NCI-H2196 treated with DMSO at 0.1 percent for 48 hours (cell line): Measurements from ENCODE around the gene R3HDML.
"Not testable (repeated sequence)": the region's sequence is repeated elsewhere in the genome, so short reads cannot be mapped to it uniquely, and the experiment has no call there.

Source experiments
- DNase-seq: peaks from one replicate; lab custom pipeline; 2025; ENCODE audit not compliant: unreplicated experiment; lab: John Stamatoyannopoulos, UW

Gene R3HDML, protein sequence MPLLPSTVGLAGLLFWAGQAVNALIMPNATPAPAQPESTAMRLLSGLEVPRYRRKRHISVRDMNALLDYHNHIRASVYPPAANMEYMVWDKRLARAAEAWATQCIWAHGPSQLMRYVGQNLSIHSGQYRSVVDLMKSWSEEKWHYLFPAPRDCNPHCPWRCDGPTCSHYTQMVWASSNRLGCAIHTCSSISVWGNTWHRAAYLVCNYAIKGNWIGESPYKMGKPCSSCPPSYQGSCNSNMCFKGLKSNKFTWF

DNA sequence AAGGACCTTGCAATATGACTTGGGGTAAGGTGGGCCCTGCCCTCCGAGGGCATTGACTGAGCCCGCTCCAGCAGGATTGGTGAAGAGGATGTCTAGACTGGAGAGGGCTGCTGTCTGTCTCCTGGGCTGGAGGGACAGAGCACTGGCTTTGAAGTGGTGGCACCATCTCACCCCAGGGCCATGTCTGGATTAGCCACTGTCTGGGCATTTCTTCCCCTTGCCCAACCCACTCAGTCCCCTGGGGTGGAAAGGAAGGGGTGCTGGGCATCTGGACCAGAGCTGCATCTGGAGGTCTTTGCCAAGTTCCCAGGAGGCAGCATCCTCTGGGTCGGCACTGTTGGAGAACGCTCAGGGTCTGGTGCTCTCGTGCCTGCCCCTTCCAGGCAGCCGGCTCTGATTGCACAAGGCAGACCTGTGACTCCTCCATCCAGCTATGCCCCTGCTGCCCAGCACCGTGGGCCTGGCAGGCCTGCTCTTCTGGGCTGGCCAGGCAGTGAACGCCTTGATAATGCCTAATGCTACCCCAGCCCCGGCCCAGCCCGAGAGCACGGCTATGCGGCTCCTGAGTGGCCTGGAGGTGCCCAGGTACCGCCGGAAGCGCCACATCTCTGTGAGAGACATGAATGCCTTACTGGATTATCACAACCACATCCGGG, at the start of gene R3HDML:
Gene R3HDML (plus strand): TSS at position 319 of the 656 bp plus-strand sequence. CDS start 115 bp downstream, at position 434.
- DNase-seq: no peak

DNA sequence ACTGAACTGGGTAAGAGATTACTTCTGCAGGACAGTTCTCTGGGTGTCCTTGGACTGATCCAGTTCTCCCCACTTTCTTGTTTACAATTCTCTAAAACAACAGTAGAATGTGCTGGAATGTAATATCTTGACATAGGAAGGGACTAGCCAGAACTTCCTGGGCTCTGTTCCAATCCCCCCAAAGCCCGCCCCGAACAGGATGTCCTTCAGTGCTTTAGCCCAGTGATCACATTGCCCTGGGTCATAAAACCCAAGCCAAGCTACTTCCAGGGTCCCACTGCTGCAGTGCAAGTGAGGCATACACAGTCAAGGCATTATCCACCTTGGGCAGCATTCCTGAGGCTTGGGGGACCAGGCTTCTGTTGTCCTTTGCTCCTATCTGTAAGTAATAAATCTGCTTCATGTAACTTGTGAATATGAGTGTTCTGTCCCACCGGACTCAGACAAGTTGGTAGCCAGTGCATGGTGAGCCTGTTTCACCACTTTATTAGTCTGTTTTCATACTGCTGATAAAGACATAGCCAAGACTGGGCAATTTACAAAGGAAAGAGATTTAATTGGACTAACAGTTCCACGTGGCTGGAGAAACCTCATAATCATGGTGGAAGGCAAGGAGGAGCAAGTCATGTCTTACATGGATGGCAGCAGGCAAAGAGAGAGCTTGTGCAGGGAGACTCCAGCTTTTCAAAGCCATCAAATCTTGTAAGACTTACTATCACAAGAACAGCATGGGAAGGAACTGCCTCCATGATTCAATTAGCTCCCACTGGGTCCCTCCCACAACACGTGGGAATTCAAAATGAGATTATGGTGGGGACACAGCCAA, 49.4 kb upstream of the R3HDML start:
- DNase-seq: no peak

DNA sequence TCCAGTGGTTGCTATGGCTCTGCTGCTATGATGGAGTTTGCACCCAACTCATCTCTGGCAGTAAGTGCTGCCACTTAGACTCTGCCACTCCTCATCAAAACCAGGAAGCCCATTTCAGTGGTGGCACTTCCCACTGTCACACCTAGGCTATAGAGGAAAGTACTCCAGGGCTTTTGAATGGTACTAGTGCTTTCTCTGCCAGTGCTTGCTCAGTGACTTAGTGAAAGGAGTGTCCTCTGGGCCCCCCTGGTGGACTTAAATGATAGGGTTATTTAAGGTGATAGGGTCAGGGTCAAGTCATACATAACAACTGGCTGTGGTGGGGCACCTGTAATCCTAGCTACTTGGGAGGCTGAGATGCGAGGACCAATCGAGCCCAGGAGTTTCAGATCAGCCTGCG, 48.6 kb upstream of the R3HDML start:
- no peak for DNase-seq

DNA sequence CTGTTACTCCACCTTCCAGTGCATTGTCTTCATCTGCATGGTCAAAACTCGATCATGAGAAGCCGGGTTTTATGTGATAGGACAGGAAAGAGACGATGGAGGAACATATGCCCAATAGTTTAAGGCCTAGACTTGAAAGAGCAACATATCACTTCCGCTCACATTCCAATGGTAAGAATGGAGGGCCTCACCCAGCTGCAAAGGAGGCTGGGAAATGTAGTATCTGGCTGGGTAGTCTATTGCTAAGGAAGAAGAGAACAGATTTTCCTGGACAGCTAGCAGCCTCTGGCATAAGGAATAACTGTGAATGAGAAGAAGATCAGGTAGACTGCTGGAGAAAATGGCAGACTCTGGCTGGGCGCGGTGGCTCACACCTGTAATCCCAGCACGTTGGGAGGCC, 45.1 kb upstream of the R3HDML start:
- no peak for DNase-seq

DNA sequence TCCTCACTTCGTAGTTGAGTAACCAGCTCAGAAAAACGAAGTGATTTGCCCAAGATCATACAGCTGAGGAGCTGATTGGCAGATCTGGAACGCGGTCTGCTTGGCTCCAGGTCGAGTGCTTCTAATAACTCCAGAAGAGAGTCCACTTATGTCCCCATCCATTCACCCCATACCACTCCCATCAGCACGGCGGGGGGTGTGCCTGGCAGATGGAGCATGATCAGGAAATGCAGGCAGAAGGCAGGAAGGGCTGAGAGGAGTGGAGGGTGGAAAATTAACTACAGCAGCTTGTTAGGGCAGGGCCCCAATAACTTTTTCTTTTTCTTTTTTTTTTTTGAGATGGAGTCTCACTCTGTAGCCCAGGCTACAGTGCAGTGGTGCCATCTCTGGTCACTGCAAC, 40.8 kb upstream of the R3HDML start:
- no peak for DNase-seq

DNA sequence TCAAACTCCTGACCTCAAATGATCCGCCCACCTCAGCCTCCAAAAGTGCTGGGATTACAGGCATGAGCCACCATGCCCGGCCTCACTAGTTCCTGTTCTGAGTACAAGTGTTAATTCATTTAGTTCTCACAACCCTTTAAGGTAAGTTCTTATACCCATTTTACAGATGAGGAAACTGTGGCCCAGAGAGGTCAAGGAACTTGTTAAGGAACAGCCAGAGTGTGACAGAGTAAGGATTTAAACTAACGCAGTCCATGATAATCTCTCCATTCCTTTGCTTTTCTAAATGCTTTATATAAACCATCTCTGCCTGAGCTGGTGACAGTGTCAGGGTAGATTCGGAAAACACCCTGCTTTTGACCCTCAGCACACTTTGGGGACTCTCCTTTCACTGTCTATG, 39.1 kb upstream of the R3HDML start:
- DNase-seq: no peak

DNA sequence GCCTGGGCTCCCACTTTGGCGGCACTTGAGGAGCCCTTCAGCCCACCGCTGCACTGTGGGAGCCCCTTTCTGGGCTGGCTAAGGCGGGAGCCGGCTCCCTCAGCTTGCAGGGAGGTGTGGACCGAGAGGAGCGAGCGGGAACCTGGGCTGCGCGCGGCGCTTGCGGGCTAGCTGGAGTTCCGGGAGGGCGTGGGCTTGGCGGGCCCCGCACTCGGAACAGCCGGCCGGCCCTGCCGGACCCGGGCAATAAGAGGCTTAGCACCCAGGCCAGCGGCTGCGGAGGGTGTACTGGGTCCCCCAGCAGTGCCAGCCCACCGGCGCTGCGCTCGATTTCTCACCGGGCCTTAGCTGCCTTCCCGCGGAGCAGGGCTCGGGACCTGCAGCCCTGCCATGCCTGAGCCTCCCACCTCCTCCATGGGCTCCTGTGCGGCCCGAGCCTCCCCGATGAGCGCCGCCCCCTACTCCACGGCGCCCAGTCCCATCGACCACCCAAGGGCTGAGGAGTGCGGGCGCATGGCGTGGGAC, 37.8 kb upstream of the R3HDML start:
- DNase-seq: not testable (repeated sequence)

DNA sequence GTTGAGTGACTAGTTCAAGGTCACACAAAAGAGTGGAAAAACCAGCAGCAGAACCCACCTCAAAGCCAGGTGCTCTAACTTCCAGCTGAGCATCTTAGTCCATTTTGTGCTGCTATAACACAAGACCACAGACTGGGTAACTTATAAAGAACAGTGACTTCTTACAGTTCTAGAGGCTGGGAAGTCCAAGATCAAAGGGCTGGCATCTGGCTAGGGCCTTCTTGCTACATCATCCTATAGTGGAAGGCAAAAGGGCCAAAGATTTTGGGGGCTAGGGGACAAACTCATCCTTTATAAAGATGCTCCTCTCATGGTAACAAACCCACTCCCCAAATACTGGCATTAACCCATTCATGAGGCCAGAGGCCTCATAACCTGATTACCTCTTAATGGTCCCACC, 35.6 kb upstream of the R3HDML start:
- DNase-seq: no peak

DNA sequence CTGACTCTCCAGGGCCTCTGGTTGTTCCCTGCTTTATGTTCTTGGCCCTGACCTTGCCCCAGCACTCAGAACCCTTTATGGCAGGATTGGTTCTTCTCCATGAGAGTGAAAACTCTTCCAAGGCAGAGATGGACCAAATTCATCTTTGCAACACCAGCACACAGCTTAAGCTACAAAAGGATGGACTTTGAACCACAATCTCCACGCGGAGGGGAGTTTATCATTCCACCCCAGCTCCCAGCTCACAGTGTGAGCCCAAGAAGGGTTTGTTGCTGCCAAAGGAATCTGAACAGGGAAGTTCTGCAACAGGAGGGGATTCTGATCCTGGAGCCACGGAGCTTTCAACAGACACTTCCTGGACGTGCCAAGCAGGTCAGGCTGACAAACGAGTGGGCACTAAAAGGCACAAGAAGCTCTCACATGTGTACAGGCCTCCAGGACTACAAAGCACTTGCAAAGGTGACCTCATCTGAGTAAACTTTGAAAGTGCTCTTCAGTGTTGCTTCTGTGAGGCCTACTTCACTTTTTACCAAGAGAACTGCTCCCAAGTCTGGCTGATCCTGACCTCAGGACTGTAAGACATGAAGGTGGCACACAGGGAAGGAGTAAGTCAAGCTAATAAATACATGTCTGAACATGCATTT, 34.7 kb upstream of the R3HDML start:
- peak; percentile 27 for DNase-seq

DNA sequence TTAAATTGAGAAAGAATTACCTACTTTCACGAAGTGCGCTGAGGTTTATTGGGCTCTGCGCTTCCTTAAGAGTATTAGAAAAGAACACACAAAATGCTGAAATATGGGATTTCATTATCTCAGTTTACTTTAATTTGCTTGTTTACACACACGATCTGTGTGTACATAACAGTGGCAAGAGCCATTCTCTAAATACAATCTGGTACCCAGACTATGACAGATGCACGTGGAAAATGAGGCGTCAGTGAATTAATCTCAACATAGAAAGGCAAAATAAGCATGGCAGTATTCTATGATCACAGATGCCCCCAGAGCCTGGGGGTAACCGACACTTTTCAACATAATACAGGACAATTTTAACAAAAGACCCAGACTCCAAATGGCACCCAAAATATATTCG, 34.1 kb upstream of the R3HDML start:
- no peak for DNase-seq

DNA sequence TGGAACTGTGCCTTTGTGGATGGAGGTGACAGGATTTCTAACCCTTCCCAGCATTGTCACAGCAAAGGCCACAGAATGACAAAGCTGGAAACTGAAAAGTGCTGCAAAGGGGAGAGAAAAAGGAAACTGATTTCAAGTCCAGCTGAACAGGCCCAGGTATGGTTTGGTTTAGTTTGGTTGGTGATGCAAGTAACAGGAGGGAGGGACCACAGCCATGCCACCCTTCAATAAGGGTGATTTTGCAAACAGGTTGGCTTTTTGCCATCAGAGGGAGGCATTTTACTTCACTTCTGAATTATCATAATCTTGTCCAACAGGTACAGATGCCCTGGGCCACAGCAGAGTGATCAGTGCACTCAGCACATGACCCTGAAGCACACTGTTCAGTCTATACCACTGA, 32.5 kb upstream of the R3HDML start:
- no peak for DNase-seq

DNA sequence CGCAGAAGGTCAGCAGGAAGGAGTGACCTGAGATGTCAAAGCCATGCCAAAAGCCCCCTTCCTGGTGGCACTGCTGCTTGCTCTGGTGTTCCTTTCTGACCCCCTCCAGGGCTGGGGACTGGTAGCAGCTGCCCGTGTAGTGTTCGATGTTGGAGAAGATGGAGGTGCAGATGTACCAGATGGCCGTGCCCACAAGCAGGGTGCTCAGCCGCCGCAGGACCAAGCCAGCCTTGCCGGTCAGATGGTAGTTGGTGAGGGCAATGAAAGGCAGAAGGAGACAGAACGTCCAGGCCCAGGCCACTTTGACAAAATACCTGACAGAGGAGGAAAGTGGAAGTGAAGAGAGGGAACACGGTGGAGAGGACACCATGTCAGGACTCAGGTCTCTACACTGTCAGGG, 29.9 kb upstream of the R3HDML start:
- DNase-seq: no peak

DNA sequence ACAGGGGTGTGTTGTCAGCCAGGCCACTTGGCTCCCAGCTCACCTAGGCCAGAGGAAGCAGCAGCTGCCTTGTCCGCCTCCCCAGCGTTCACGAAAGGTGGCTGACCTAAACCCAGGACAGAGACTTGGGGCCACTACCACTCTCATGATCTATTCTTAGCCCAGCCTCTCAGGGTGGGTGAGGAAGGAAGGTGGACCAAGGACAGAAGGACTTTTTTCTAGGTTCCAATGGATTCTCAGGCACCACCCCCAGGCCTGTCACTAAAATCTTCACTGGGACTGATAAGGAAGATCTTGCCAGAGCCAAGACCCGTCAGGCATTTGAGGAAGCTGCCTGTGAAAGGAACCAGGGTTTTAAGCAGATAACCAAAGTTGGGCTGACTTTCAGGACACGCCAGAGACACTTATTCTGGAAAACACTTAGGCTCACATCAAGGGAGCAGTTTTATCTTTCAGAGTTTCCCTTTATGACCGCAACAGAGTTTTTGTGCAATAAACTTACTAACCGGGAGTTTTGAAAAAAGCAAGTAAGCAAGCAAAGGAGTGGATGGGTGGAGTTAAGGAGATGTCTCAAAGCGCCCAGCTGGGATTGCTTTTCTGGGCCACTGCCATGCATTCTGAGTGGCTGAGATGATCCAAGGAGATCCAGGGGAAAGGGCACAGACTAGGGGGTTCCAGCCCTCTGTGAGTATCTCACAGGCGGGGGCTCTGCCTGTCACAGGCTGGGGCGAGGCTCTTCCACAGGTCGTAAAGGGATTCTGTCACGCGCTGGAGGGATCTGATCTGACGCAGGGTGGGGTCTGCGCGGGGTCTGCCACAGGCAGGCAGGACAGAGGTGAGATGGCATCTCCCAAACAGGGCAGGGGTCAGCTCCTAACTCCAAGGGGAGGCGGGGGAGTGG, 26.8 kb upstream of the R3HDML start:
- no peak for DNase-seq

DNA sequence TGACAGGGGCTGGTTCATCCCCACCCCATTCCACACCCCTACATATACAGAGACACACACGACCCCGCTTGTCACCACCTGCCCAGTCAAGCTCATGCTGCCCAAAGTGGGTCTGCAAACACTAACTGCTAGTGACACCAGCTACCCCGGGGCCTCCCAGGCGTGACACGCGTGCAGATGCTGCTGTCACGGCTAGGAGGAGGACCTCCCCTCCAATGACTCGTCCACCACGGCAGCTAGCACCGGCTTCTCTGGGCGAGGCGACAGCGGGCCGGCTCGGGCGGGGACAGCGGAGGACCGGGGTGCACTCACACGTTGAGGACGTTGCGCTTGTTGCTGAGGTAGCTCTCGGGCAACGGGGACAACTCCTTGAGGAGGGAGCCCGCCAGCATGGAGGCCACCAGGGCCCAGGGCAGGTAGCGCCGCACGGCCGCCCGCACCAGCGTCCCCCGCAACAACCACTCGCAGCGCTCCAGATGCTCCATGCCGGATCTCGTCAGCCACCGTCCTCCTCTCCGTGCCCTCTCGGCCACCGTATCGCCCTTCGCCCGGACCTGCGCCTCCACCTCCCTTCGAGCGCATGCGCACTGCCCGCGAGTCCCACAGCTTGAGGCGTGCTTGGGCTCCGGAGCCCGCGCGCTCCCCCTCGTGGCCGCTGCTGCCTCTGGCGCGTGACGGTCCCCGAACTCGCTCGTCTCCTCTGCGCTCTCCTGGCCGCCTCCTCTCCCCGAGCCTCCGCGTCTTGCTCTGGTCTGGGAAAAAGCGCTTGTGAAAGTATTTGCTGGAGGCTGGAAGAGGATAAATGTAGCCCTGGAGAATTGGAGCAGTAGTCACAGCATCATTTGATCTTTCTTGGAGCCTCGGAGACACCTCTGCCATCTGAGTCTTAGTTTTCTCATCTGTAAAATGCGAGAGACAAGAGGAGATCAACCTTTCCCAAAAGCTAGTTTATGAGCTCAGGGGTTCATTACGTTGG, 25.9 kb upstream of the R3HDML start, which contains the start of gene FITM2:
Gene FITM2 (minus strand): TSS at position 539 of the 976 bp plus-strand sequence. CDS start 54 bp downstream, at position 485.
- peak; percentile 90 for DNase-seq

DNA sequence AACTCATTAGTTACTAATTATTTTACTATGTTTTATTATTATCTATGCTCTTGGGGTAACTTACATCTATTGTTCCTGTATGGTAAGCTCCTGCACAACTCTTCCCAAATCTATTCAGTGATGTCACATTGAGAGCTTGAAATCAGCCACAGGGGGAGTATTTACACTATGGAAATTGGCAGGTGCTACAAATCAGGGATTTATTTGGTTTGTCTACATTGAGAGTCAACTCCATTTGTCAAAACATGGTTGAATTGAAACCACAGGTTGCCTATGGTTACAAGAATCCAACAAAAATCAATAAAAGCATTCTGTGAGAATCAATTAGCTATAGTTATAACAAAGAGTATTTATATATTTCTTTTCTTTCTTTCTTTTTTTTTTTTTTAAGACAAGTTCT, 22.0 kb upstream of the R3HDML start:
- no peak for DNase-seq

DNA sequence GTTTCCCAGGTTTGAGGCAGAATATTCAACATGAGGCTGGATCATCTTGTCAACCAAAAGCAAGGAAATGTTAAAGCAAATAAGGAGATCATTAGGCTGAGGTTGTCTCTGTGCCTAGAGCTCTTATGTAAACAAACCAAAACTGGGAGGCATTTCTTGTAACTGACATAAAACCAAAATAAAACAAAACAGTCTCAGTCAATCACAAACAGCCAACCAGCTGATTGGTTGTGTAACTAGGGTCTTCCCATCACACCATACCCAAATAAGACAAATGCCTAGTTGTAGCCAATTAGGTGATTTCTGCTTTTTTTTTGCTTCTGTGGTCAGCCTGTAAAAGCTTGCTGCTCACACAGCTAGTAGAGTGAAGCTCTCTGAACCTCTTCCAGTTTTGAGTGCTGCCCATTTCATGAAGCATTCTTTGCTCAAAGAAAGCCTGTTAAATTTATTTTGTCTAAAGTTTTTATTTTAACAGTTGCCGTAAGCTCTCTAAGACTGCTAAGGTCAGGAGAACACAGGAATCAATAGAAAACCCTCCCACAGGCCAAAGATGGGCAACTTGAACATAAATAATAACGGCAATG, 16.9 kb upstream of the R3HDML start:
- DNase-seq: no peak

DNA sequence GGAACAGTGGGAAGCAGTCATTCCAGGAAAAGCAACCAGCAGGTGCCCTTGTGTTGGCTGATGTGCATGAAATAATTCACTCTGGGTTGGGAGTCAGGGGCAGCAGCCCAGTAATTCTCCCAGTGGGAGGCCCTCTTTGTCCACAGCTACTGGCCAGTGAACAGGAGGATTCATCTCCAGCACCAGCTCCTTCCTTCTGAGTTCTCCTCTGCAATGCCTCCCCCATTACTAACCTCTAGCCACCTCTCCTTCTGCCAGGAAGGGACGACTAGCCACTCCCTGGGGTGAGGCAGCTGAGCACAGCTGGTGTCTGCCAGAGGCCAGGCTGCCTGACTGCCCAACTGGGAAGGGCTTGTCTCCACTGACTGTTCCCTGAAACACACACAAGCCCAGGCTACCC, 12.5 kb upstream of the R3HDML start:
- DNase-seq: no peak

DNA sequence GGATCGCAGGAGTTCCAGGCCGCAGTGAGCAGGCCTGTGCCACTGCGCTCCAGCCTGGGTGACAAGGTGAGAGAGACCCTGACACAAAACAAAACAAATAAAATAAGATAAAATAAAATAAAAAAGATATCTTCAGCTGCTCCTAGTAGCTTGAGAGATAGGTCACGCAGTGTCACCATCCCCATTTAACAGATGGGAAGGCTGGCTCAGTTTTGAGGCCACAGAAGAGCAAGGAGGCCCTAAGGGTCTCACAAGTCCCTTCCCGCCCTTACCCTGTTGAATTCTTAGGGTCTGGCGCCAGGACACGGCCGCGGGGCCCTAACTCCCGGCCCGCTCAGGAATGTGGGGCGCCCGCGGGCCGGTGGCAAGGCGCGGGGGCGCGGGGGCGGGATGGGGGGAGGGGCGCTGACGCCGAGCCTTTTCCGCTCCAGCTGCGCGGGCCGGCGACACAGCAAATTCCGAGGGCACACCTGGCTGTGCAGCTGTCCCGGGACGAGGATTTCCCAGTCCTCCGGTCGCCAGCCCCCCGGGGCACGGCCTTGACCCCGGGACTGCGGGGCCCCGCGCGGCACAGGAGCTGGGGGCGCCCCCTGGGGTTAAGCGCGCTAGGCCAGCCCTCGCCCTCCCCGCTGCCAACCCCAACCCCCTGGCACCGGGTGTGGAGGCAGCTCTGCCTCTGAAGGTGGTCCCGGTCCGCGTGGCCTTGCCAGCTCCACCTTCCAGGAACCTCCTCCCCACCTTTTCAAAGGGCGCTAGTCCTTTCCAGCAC, 10.3 kb upstream of the R3HDML start:
- DNase-seq: no peak
